ENCODE results near the gene DLGAP1. TPM values are rescaled to one million over a fixed set of nuclear protein-coding genes. Genes with fewer than 3 reads are reported as not detected.
"Not testable (repeated sequence)": the region's sequence is repeated elsewhere in the genome, so short reads cannot be mapped to it uniquely, and the experiment has no call there.

Gene DLGAP1
- total RNA-seq, 1 experiment from 2014 or later, result 27.5 TPM

GRCh38 chr18:3595369-3596273 is 859.5 kb downstream of the DLGAP1 start:
- in situ Hi-C loops (cut with HindIII; ENCODE audit: low pct_unique_long_range_greater_than_20kb, low sequenced_read_pairs), result no loop called here

GRCh38 chr18:3594760-3595368 is 860.2 kb downstream of the DLGAP1 start:
- in situ Hi-C loops (cut with HindIII; ENCODE audit: low pct_unique_long_range_greater_than_20kb, low sequenced_read_pairs), result no loop called here

More at GRCh38 chr18:3595369-3596273, 859.5 kb downstream of the DLGAP1 start:
- peak; percentile 76 for DNase-seq (ENCODE audit: low read depth, low spot score)

GRCh38 chr18:3593904-3594759 is 861.0 kb downstream of the DLGAP1 start:
- in situ Hi-C loops (cut with HindIII; ENCODE audit: low pct_unique_long_range_greater_than_20kb, low sequenced_read_pairs), result no loop called here
- DNase-seq (ENCODE audit: low read depth, low spot score), result peak; percentile 94

More at GRCh38 chr18:3594760-3595368, 860.2 kb downstream of the DLGAP1 start:
- DNase-seq (ENCODE audit: low read depth, low spot score), result peak; percentile 49

- in situ Hi-C loops (cut with HindIII; ENCODE audit: low pct_unique_long_range_greater_than_20kb, low sequenced_read_pairs), result no loop called here
- DNase-seq (ENCODE audit: low read depth, low spot score), result peak; percentile 99
These were observed 861.7 kb downstream of the DLGAP1 start for GRCh38 chr18:3593381-3593903.

- no peak for DNase-seq (ENCODE audit: low read depth, low spot score)
- in situ Hi-C loops (cut with HindIII; ENCODE audit: low pct_unique_long_range_greater_than_20kb, low sequenced_read_pairs), result no loop called here
These were observed 862.2 kb downstream of the DLGAP1 start for GRCh38 chr18:3592864-3593263.

- in situ Hi-C loops (cut with HindIII; ENCODE audit: low pct_unique_long_range_greater_than_20kb, low sequenced_read_pairs), result no loop called here
- DNase-seq (ENCODE audit: low read depth, low spot score), result no peak
These were observed 864.9 kb downstream of the DLGAP1 start for GRCh38 chr18:3590096-3590630.

GRCh38 chr18:3585656-3586509 is 869.2 kb downstream of the DLGAP1 start:
- in situ Hi-C loops (cut with HindIII; ENCODE audit: low pct_unique_long_range_greater_than_20kb, low sequenced_read_pairs), result no loop called here
- peak; percentile 92 for DNase-seq (ENCODE audit: low read depth, low spot score)

GRCh38 chr18:3584897-3585460 is 870.1 kb downstream of the DLGAP1 start:
- in situ Hi-C loops (cut with HindIII; ENCODE audit: low pct_unique_long_range_greater_than_20kb, low sequenced_read_pairs), result no loop called here
- no peak for DNase-seq (ENCODE audit: low read depth, low spot score)

- DNase-seq (ENCODE audit: low read depth, low spot score), result peak; percentile 67
- in situ Hi-C loops (cut with HindIII; ENCODE audit: low pct_unique_long_range_greater_than_20kb, low sequenced_read_pairs), result no loop called here
These were observed 870.7 kb downstream of the DLGAP1 start for GRCh38 chr18:3584266-3584861.

- in situ Hi-C loops (cut with HindIII; ENCODE audit: low pct_unique_long_range_greater_than_20kb, low sequenced_read_pairs), result no loop called here
- DNase-seq (ENCODE audit: low read depth, low spot score), result no peak
These were observed 871.2 kb downstream of the DLGAP1 start for GRCh38 chr18:3583873-3584247.

- DNase-seq (ENCODE audit: low read depth, low spot score); in situ Hi-C loops (cut with HindIII; ENCODE audit: low pct_unique_long_range_greater_than_20kb, low sequenced_read_pairs): not testable (repeated sequence)
These were observed 871.8 kb downstream of the DLGAP1 start for GRCh38 chr18:3583106-3583872.

GRCh38 chr18:3581890-3582289 is 873.2 kb downstream of the DLGAP1 start:
- DNase-seq (ENCODE audit: low read depth, low spot score), result no peak
- in situ Hi-C loops (cut with HindIII; ENCODE audit: low pct_unique_long_range_greater_than_20kb, low sequenced_read_pairs), result no loop called here

- DNase-seq (ENCODE audit: low read depth, low spot score); in situ Hi-C loops (cut with HindIII; ENCODE audit: low pct_unique_long_range_greater_than_20kb, low sequenced_read_pairs): not testable (repeated sequence)
These were observed 874.5 kb downstream of the DLGAP1 start for GRCh38 chr18:3580523-3581025.

GRCh38 chr18:3579701-3580100 is 875.4 kb downstream of the DLGAP1 start:
- in situ Hi-C loops (cut with HindIII; ENCODE audit: low pct_unique_long_range_greater_than_20kb, low sequenced_read_pairs), result no loop called here
- no peak for DNase-seq (ENCODE audit: low read depth, low spot score)

GRCh38 chr18:3578621-3579020 is 876.5 kb downstream of the DLGAP1 start:
- in situ Hi-C loops (cut with HindIII; ENCODE audit: low pct_unique_long_range_greater_than_20kb, low sequenced_read_pairs), result no loop called here
- no peak for DNase-seq (ENCODE audit: low read depth, low spot score)

Measured in SK-MEL-5 (cell line).